ENCODE data around the gene PDE3B. TPM values are rescaled to one million over a fixed set of nuclear protein-coding genes. Genes with fewer than 3 reads are reported as not detected.
A peak's percentile ranks its signal among the peaks of the same experiment; 100 is the strongest.
"Not testable (repeated sequence)": the region's sequence is repeated elsewhere in the genome, so short reads cannot be mapped to it uniquely, and the experiment has no call there.

The PDE3B gene
- total RNA-seq, 1 donor from 2014 or later, result 58.8 TPM

GRCh38 chr11:14774721-14775120 lies 131.1 kb downstream of the PDE3B start:
- Mint-ChIP-seq H3K36me3 (ENCODE audit: low read depth) (peaks cover 71% of the 10 kb centered on the region), H3K27ac (peak overlapping the region; percentile 0), H3K9me3 (peaks cover 24% of the 10 kb centered on the region), H3K4me3 (ENCODE audit: low read depth) (no peak overlapping the region), H3K27me3 (ENCODE audit: low read depth) (no peaks in the 10 kb centered on the region), H3K4me1 (ENCODE audit: low read depth) (peaks cover 37% of the 10 kb centered on the region)
- no peak for DNase-seq (ENCODE audit: low spot score)
- intact Hi-C loops (cut with micrococcal nuclease), result no loop called here

GRCh38 chr11:14775897-14776296 lies 132.3 kb downstream of the PDE3B start:
- Mint-ChIP-seq H3K4me3 (ENCODE audit: low read depth) (no peak overlapping the region), H3K27ac (no peak overlapping the region), H3K4me1 (ENCODE audit: low read depth) (peaks cover 39% of the 10 kb centered on the region), H3K27me3 (ENCODE audit: low read depth) (no peaks in the 10 kb centered on the region), H3K36me3 (ENCODE audit: low read depth) (peaks cover 74% of the 10 kb centered on the region), H3K9me3 (peaks cover 32% of the 10 kb centered on the region)
- intact Hi-C loops (cut with micrococcal nuclease), result no loop called here
- no peak for DNase-seq (ENCODE audit: low spot score)

- DNase-seq (ENCODE audit: low spot score); H3K27me3 Mint-ChIP-seq (ENCODE audit: low read depth); H3K4me3 Mint-ChIP-seq (ENCODE audit: low read depth); intact Hi-C loops (cut with micrococcal nuclease); H3K27ac Mint-ChIP-seq: not testable (repeated sequence)
- peaks cover 89% of the 10 kb centered on the region for H3K36me3 Mint-ChIP-seq (ENCODE audit: low read depth)
- peaks cover 38% of the 10 kb centered on the region for H3K4me1 Mint-ChIP-seq (ENCODE audit: low read depth)
- H3K9me3 Mint-ChIP-seq, result peaks cover 56% of the 10 kb centered on the region
These were observed 134.9 kb downstream of the PDE3B start for GRCh38 chr11:14778460-14778859.

- H3K4me3 Mint-ChIP-seq (ENCODE audit: low read depth), result no peak overlapping the region
- H3K36me3 Mint-ChIP-seq (ENCODE audit: low read depth), result peaks cover 58% of the 10 kb centered on the region
- H3K9me3 Mint-ChIP-seq, result peaks cover 40% of the 10 kb centered on the region
- peak overlapping the region; percentile 64 for H3K27ac Mint-ChIP-seq
- no peak for DNase-seq (ENCODE audit: low spot score)
- H3K4me1 Mint-ChIP-seq (ENCODE audit: low read depth), result peaks cover 30% of the 10 kb centered on the region
- no peaks in the 10 kb centered on the region for H3K27me3 Mint-ChIP-seq (ENCODE audit: low read depth)
- intact Hi-C loops (cut with micrococcal nuclease), result loop anchor here (2.0 kb wide), 1 partner anchor 15 kb away; no protein-coding TSS in a partner anchor
These were observed 140.2 kb downstream of the PDE3B start for GRCh38 chr11:14783788-14784187.

GRCh38 chr11:14784230-14784629 lies 140.6 kb downstream of the PDE3B start:
- Mint-ChIP-seq H3K4me1 (ENCODE audit: low read depth) (peaks cover 26% of the 10 kb centered on the region), H3K27me3 (ENCODE audit: low read depth) (no peaks in the 10 kb centered on the region), H3K4me3 (ENCODE audit: low read depth) (no peak overlapping the region), H3K9me3 (peaks cover 36% of the 10 kb centered on the region), H3K27ac (peak overlapping the region; percentile 64), H3K36me3 (ENCODE audit: low read depth) (peaks cover 53% of the 10 kb centered on the region)
- no peak for DNase-seq (ENCODE audit: low spot score)
- intact Hi-C loops (cut with micrococcal nuclease), result loop anchor here (2.0 kb wide), 1 partner anchor 15 kb away; no protein-coding TSS in a partner anchor

- H3K4me3 Mint-ChIP-seq (ENCODE audit: low read depth), result no peak overlapping the region
- no peaks in the 10 kb centered on the region for H3K9me3 Mint-ChIP-seq
- peaks cover 10% of the 10 kb centered on the region for H3K4me1 Mint-ChIP-seq (ENCODE audit: low read depth)
- no peaks in the 10 kb centered on the region for H3K27me3 Mint-ChIP-seq (ENCODE audit: low read depth)
- no peak overlapping the region for H3K27ac Mint-ChIP-seq
- H3K36me3 Mint-ChIP-seq (ENCODE audit: low read depth), result peaks cover 37% of the 10 kb centered on the region
- no peak for DNase-seq (ENCODE audit: low spot score)
- intact Hi-C loops (cut with micrococcal nuclease), result loop anchor here (1.0 to 5.0 kb wide), 2 partner anchors 115 to 287 kb away; no protein-coding TSS in a partner anchor
These were observed 146.4 kb downstream of the PDE3B start for GRCh38 chr11:14789879-14790484.

GRCh38 chr11:14793546-14793945 lies 149.9 kb downstream of the PDE3B start:
- Mint-ChIP-seq H3K27me3 (ENCODE audit: low read depth) (no peaks in the 10 kb centered on the region), H3K27ac (no peak overlapping the region), H3K36me3 (ENCODE audit: low read depth) (peaks cover 70% of the 10 kb centered on the region), H3K9me3 (peaks cover 17% of the 10 kb centered on the region), H3K4me3 (ENCODE audit: low read depth) (no peak overlapping the region), H3K4me1 (ENCODE audit: low read depth) (peaks cover 21% of the 10 kb centered on the region)
- no peak for DNase-seq (ENCODE audit: low spot score)
- intact Hi-C loops (cut with micrococcal nuclease), result loop anchor here (5.0 kb wide), 1 partner anchor 284 kb away; no protein-coding TSS in a partner anchor

- H3K27me3 Mint-ChIP-seq (ENCODE audit: low read depth); intact Hi-C loops (cut with micrococcal nuclease); H3K27ac Mint-ChIP-seq; DNase-seq (ENCODE audit: low spot score); H3K4me3 Mint-ChIP-seq (ENCODE audit: low read depth): not testable (repeated sequence)
- Mint-ChIP-seq H3K9me3 (peaks cover 20% of the 10 kb centered on the region), H3K4me1 (ENCODE audit: low read depth) (peaks cover 29% of the 10 kb centered on the region), H3K36me3 (ENCODE audit: low read depth) (peaks cover 88% of the 10 kb centered on the region)
These were observed 152.4 kb downstream of the PDE3B start for GRCh38 chr11:14796028-14796427.

- Mint-ChIP-seq H3K27me3 (ENCODE audit: low read depth) (no peaks in the 10 kb centered on the region), H3K9me3 (peaks cover 25% of the 10 kb centered on the region), H3K4me1 (ENCODE audit: low read depth) (peaks cover 21% of the 10 kb centered on the region), H3K36me3 (ENCODE audit: low read depth) (peaks cover 86% of the 10 kb centered on the region), H3K4me3 (ENCODE audit: low read depth) (no peak overlapping the region), H3K27ac (no peak overlapping the region)
- intact Hi-C loops (cut with micrococcal nuclease), result loop anchor here (5.0 kb wide), 1 partner anchor 37 kb away; no protein-coding TSS in a partner anchor
- DNase-seq (ENCODE audit: low spot score), result no peak
These were observed 160.2 kb downstream of the PDE3B start for GRCh38 chr11:14803846-14804245.

GRCh38 chr11:14809466-14809865 lies 165.9 kb downstream of the PDE3B start:
- Mint-ChIP-seq H3K4me1 (ENCODE audit: low read depth) (peaks cover 5% of the 10 kb centered on the region), H3K27me3 (ENCODE audit: low read depth) (no peaks in the 10 kb centered on the region)

GRCh38 chr11:14812757-14813156 lies 169.2 kb downstream of the PDE3B start:
- Mint-ChIP-seq H3K27ac (no peak overlapping the region), H3K4me3 (ENCODE audit: low read depth) (no peak overlapping the region), H3K36me3 (ENCODE audit: low read depth) (peaks cover 81% of the 10 kb centered on the region), H3K9me3 (peaks cover 9% of the 10 kb centered on the region), H3K4me1 (ENCODE audit: low read depth) (peaks cover 11% of the 10 kb centered on the region), H3K27me3 (ENCODE audit: low read depth) (no peaks in the 10 kb centered on the region)
- intact Hi-C loops (cut with micrococcal nuclease), result no loop called here
- no peak for DNase-seq (ENCODE audit: low spot score)

More at GRCh38 chr11:14809466-14809865, 165.9 kb downstream of the PDE3B start:
- H3K27ac Mint-ChIP-seq, result no peak overlapping the region
- DNase-seq (ENCODE audit: low spot score), result no peak
- no peak overlapping the region for H3K4me3 Mint-ChIP-seq (ENCODE audit: low read depth)
- peaks cover 84% of the 10 kb centered on the region for H3K36me3 Mint-ChIP-seq (ENCODE audit: low read depth)
- intact Hi-C loops (cut with micrococcal nuclease), result no loop called here
- peaks cover 27% of the 10 kb centered on the region for H3K9me3 Mint-ChIP-seq

GRCh38 chr11:14813516-14813915 lies 169.9 kb downstream of the PDE3B start:
- intact Hi-C loops (cut with micrococcal nuclease), result no loop called here
- Mint-ChIP-seq H3K27me3 (ENCODE audit: low read depth) (no peaks in the 10 kb centered on the region), H3K36me3 (ENCODE audit: low read depth) (peaks cover 79% of the 10 kb centered on the region), H3K4me3 (ENCODE audit: low read depth) (no peak overlapping the region), H3K4me1 (ENCODE audit: low read depth) (peaks cover 11% of the 10 kb centered on the region), H3K9me3 (peaks cover 6% of the 10 kb centered on the region), H3K27ac (no peak overlapping the region)
- no peak for DNase-seq (ENCODE audit: low spot score)

GRCh38 chr11:14818779-14819178 lies 175.2 kb downstream of the PDE3B start:
- Mint-ChIP-seq H3K27ac (no peak overlapping the region), H3K9me3 (peaks cover 6% of the 10 kb centered on the region), H3K4me3 (ENCODE audit: low read depth) (no peak overlapping the region), H3K4me1 (ENCODE audit: low read depth) (peaks cover 7% of the 10 kb centered on the region), H3K27me3 (ENCODE audit: low read depth) (no peaks in the 10 kb centered on the region), H3K36me3 (ENCODE audit: low read depth) (peaks cover 81% of the 10 kb centered on the region)
- intact Hi-C loops (cut with micrococcal nuclease), result no loop called here
- DNase-seq (ENCODE audit: low spot score), result no peak

Data from activated T-helper 2 cell treated with anti-CD3 and anti-CD28 coated beads, Interferon-gamma antibody, Interleukin-2, Interleukin-4, amounts not matched to agents 10 μg/mL and 5 μg/mL and 100 μg/mL, durations not matched to agents 14 hours and 24 hours and 36 hours (primary cell).